Activated T-cell treated with anti-CD3 and anti-CD28 coated beads for 24 hours (primary cell): ENCODE data around the gene DCC.

Experiments
- DNase-seq: peaks from one replicate; pipeline ENCODE4 v3.0.0-alpha.2; 2020; ENCODE audit warnings: low read depth

Gene DCC

GRCh38 chr18:52824126-52824525 is 484.1 kb downstream of the DCC start:
- no peak for DNase-seq

DNA sequence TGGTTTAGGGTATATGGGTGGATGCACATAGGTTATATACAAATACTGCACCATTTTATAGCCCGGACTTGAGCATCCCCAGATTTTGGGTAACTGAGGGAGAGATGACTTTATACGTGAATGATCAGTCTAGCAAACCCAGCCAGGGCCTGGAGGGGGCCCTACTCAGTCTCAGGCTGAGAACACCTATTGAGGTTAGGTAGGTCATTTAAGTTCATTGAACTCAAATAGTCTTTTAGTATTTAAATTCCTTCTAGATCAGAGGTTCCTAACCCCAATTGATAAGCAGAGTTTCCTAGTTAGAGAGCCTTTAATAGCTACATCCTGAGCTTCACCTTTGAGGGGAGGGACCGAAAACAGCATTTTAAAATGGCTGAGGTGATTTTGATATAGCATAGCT is 487.0 kb downstream of the DCC start:
- DNase-seq = no peak

- no peak for DNase-seq
Observed at GRCh38 chr18:52829320-52829719, 489.3 kb downstream of the DCC start.

GRCh38 chr18:52829876-52830405 is 489.9 kb downstream of the DCC start:
- DNase-seq = no peak

DNA sequence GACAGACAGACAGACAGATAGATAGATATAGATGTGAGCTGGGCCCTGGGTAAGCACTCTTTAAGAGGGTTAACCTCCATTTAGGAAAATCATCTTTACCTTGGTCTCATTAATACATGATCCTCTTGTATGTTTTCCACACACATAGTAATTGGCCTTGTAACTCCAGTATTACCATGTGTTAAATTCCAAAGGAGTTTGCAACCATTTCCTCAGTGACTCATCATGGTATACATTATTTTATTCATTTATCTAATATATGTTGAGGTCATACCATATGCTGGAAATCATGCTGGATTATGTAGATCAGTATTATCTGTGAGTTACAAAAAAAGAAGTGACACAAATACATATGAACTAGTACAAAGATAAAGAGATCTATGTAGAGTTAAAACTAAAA is 504.3 kb downstream of the DCC start:
- no peak for DNase-seq

DNA sequence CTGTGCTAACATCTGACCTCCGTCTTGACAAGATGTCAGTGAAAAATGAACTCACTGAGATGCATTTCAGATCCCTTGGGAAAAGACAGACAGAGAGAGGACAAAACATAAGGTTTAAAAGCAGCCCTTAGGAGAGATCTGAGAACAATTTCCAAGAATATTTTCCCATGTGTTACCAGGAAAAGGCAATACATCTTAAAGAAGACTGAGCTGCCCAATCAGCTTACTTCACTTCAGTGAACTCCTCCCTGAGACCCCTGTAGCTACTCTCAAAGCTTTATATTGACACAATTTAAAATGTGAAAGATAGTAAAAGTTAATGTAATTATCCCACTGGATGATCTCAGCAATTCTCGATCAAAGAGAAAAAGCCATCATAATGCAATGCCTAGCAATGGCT is 505.0 kb downstream of the DCC start:
- DNase-seq = no peak

GRCh38 chr18:52850031-52850560 is 510.1 kb downstream of the DCC start:
- DNase-seq = no peak

GRCh38 chr18:52861558-52861957 is 521.6 kb downstream of the DCC start:
- DNase-seq = no peak

- no peak for DNase-seq
Observed at GRCh38 chr18:52869349-52869923, 529.4 kb downstream of the DCC start.

- DNase-seq = no peak
Observed at GRCh38 chr18:52869942-52870907, 530.2 kb downstream of the DCC start.

- DNase-seq = no peak
Observed at GRCh38 chr18:52874774-52875173, 534.8 kb downstream of the DCC start.

DNA sequence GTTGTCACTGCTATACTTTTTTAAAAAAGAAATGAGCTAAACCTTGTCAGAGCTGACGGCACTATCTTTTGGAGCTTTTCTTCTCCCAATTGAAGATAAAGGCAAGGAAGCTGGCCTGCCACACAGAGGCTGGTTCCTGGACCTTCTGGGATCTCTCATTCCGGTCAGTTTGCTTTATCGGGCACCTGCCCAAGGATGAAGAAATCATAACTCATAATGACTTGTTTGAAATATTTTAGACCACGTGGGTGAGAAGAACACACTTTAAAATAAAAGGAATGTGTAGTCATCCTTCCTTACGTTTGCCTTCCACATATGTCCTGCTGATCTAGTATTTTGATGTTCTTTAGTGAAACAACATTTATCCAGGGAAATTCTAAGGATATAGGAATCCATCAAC is 535.7 kb downstream of the DCC start:
- no peak for DNase-seq

- DNase-seq = no peak
Observed at GRCh38 chr18:52888014-52888413, 548.0 kb downstream of the DCC start.

- no peak for DNase-seq
Observed at GRCh38 chr18:52894801-52895200, 554.8 kb downstream of the DCC start.

DNA sequence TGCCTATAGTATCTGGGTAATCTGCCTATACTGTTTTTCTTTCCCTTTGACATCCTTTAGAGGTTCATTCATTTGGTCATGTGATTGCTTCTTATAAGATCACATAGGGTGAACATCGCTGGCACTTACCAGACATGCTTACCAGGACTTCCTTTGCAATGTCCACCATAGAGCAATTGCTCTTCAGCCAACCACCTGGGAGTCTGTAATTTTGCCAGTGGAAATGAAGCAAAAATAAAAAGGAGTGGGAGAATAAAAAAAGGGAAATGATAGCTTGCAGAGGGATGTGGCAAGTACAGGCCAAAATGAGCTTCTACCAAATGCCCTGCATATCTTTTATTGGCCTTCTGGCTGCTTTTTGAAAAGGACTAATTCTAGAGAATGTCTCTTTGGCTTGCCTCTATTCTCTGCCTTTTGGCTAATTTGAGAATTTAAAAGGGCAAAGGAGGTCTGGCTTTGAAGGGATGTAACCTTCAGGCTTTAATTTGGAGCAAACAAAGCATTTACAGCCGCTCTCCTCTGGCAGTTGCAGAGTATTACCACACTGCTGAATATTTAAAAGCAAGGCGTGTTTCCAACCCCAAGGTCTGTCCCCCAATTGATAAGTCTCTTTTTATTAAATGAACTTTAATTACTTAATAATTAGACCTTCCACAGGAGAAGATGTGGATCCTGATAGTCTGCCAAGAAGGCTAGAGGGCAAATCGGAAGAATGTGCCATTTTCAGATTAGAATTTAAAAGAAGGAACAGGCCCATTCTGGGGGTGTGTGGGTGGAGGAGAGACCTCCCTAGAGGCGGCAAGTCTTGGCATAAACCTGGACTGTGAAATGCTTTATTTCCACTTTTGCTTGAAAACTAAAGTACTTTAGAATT is 557.9 kb downstream of the DCC start:
- DNase-seq = no peak

DNA sequence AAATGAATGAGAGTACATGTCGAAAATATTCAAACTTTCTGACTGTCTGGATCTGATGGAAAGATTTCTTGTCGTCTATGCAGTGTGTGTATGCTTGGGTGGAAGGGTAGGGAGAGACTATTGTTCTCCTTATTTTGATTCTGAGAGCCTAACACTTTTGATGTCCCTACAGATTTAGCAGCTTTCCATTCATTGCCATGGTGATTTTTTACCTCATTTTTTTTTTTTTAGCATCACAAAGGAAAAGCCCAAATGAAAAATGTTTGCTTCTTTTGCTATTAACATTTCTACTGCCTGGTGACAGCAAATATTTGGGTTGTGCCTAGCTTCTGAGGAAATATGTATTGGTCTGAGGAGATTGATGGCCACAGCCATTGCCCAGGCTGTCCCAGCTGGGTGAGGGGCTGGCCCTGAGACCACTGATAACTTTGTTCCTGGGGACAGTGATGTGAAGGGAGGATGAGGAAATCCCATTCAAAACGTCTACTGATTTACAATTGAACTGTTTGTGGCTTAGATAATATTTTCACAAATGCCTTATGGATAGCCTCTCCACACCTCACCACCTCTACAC is 558.6 kb downstream of the DCC start:
- no peak for DNase-seq

DNA sequence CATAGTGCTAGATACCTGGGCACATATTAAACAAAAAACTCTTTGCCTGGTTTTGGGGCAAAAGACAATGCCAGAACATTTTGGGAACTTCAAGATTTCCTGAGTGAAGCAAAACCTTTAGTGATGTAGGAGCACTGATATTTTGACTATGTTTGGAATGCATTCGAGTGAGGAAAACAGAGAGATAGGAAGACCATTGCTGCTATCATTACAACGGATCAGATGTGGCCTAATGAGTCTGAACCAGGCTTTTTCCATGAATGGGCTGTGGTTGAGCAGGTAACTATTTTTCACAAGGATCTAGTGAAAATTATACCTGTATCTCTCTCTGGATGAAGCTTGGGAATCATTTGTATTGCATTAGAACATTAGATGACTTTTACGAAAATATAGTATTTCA is 562.2 kb downstream of the DCC start:
- no peak for DNase-seq

DNA sequence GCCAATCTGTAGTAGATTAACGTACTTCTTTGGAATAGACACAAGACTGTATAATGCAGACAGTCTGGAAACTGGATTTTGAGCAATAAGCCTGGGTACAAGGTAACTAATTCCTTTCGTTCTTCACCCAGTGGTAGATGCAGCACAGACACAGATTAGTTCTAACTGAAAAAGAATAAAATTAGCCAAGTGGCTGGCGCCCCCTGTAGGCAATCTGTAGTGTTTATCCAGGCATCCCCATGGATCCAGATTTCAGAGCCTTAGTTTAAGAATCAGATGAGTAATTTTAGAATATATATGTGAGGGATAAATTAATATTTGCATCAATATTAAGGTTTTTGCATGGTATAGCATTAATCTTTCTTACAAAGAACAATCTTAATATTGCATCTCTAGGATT is 563.9 kb downstream of the DCC start:
- DNase-seq = no peak

GRCh38 chr18:52907543-52908308 is 567.7 kb downstream of the DCC start:
- DNase-seq = no peak

GRCh38 chr18:52914148-52914547 is 574.2 kb downstream of the DCC start:
- DNase-seq = no peak

GRCh38 chr18:52920665-52921064 is 580.7 kb downstream of the DCC start:
- DNase-seq = no peak
